VCaP (cell line): ENCODE results near the gene TPT1.
A peak's percentile ranks its signal among the peaks of the same experiment; 100 is the strongest.
"Not testable (repeated sequence)": the region's sequence is repeated elsewhere in the genome, so short reads cannot be mapped to it uniquely, and the experiment has no call there.

ENCODE experiments used
- H3K27ac ChIP-seq: fragments of 450-650 bp; 2 replicates; pipeline ENCODE4 v1.5.1; 2017
- CTCF ChIP-seq: fragments of 450-650 bp; conservative IDR thresholded peaks from 2 replicates; pipeline ENCODE4 v1.5.1; 2017; ENCODE audit warnings: mild to moderate bottlenecking, moderate library complexity

Gene TPT1

GRCh38 chr13:45341034-45341798, at the start of gene TPT1:
Gene TPT1, minus strand, starts transcription at chr13:45341183. Its CDS starts 114 bp downstream, at chr13:45341069.
- TF ChIP-seq CTCF: no peak
- H3K27ac ChIP-seq: peak within 1 kb of the TSS; percentile 99

- not testable (repeated sequence) for H3K27ac ChIP-seq
These were observed 49.4 kb upstream of the TPT1 start for GRCh38 chr13:45390348-45390747.

- no peak overlapping the region for H3K27ac ChIP-seq
- no peak for TF ChIP-seq CTCF
These were observed 47.7 kb upstream of the TPT1 start for GRCh38 chr13:45388664-45389063.

- H3K27ac ChIP-seq: not testable (repeated sequence)
These were observed 46.1 kb upstream of the TPT1 start for GRCh38 chr13:45386892-45387575.

- H3K27ac ChIP-seq: no peak overlapping the region
- TF ChIP-seq CTCF: no peak
These were observed 45.0 kb upstream of the TPT1 start for GRCh38 chr13:45385907-45386553.

- H3K27ac ChIP-seq: peak overlapping the region; percentile 31
- TF ChIP-seq CTCF: no peak
These were observed 44.3 kb upstream of the TPT1 start for GRCh38 chr13:45385320-45385719.

GRCh38 chr13:45384474-45385174, 43.6 kb upstream of the TPT1 start:
- peak overlapping the region; percentile 31 for H3K27ac ChIP-seq
- no peak for TF ChIP-seq CTCF

- H3K27ac ChIP-seq: not testable (repeated sequence)
These were observed 41.8 kb upstream of the TPT1 start for GRCh38 chr13:45382739-45383138.

GRCh38 chr13:45381196-45381595, 40.2 kb upstream of the TPT1 start:
- TF ChIP-seq CTCF: no peak
- no peak overlapping the region for H3K27ac ChIP-seq

GRCh38 chr13:45380708-45381107, 39.7 kb upstream of the TPT1 start:
- H3K27ac ChIP-seq: not testable (repeated sequence)

- H3K27ac ChIP-seq: not testable (repeated sequence)
These were observed 38.5 kb upstream of the TPT1 start for GRCh38 chr13:45379516-45379915.

- not testable (repeated sequence) for H3K27ac ChIP-seq
These were observed 37.8 kb upstream of the TPT1 start for GRCh38 chr13:45378786-45379185.

GRCh38 chr13:45377314-45377713, 36.3 kb upstream of the TPT1 start:
- not testable (repeated sequence) for H3K27ac ChIP-seq
